HG03280 (cell line): Measurements from ENCODE around the gene OR4M1.
"Not testable (repeated sequence)": the region's sequence is repeated elsewhere in the genome, so short reads cannot be mapped to it uniquely, and the experiment has no call there.

Experiments used
- ATAC-seq: cut with Tn5 transposase; IDR thresholded peaks from one replicate; pipeline ENCODE4 v1.9.1; 2021; ENCODE audit warnings: mild to moderate bottlenecking, moderate library complexity; ENCODE audit not compliant: unreplicated experiment

OR4M1 gene, protein sequence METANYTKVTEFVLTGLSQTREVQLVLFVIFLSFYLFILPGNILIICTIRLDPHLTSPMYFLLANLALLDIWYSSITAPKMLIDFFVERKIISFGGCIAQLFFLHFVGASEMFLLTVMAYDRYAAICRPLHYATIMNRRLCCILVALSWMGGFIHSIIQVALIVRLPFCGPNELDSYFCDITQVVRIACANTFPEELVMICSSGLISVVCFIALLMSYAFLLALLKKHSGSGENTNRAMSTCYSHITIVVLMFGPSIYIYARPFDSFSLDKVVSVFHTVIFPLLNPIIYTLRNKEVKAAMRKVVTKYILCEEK

DNA sequence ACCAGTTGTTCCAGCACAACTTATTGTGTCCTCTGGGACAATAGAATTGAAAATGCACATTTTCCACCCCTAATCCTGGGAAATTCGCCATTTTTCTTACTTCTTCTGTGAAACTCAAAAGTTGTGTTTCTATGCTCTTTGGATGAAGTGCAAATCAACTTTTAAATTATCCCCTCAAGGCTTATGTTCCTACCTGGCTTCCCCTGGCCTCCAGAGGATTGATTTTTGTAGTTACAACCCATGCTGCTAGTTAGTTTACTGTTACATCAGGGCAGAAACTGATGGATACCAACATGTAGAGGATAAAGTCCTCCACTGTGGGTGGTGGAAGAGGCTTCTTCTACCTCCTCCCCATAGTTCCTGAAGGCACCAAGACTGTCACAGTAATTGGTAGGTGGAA lies at the start of gene OR4M1:
Gene OR4M1 (plus strand): TSS at position 301 of the 400 bp plus-strand sequence. CDS start 6,819 bp downstream, outside the sequence.
- not testable (repeated sequence) for ATAC-seq

DNA sequence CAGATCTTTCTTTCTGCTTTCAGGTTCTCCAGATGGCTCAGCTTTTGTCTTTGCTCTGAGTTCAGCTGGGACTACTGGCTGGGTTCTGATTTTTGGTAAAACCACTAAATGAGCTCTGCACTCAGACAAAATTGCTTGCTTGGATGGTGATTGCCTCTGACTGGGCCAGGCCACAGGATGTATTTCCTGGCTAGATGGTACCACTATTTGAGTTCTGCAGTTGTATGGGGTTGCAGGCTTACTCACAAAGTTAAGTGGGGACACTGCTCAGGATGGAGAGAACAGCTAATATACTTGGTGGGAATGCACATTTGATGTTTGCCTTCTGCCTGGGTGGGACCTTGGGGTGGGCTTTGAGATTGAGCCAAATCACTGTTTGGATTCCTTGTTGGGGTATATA lies 43.9 kb upstream of the OR4M1 start:
- no peak for ATAC-seq

DNA sequence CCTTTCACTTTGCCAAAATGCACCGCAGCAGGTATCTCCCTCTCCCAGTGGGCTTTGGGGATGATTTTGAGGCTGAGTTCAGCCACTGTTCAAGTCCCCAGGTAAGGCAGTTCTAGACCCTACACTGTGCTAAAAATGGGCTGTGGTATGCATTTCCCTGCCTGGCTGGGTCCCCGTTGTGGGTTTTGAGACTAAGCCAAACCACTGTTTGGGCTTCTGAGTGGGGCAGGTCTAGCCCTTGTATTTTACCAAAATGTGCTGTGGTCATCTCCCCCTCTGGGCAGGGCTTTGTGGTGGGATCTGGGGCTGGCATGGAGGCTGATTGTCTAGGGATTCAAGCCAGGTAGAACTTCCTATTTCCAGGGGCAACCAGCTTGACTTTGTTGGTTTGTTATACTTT lies 43.5 kb upstream of the OR4M1 start:
- ATAC-seq, result no peak

DNA sequence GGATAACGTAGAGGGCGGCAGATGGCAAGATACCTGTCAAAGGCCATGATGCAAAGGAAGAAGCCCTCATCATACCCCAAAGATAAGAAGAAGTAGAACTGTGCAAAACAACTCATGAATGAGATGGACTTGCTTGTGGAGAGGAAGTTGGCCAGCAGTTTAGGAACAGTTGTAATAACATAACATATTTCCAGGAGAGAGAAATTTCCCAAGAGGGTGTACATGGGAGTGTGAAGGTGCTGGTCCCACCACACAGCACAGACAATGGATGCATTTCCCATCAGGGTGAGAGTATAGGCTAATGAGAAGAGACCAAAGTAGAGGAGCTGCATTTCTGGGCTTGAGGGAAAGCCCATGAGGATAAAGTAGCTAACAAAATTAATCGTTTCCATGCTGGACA lies 39.4 kb upstream of the OR4M1 start:
- ATAC-seq, result not testable (repeated sequence)

DNA sequence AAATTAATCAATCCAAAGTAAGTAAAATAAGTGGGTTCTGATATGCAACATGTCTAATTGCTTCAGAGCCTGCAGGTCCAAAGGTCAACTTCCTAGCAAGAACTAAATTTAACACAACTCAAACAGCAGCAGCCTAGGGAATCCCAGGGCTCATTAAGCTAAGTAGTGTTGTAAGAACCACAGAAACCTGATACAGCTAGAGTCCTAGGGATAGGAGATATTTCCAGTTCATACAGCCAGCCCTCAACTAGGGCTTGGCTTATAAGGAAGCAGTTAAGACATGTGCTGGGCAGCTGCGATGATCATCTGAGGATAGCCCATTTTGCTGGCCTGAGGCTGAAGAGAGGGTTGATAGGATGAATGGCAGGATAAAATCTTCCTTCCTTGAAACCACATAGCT lies 30.0 kb upstream of the OR4M1 start, which contains the start of gene OR4Q3:
Gene OR4Q3 (plus strand): TSS at position 316 of the 400 bp plus-strand sequence.
- ATAC-seq, result no peak

DNA sequence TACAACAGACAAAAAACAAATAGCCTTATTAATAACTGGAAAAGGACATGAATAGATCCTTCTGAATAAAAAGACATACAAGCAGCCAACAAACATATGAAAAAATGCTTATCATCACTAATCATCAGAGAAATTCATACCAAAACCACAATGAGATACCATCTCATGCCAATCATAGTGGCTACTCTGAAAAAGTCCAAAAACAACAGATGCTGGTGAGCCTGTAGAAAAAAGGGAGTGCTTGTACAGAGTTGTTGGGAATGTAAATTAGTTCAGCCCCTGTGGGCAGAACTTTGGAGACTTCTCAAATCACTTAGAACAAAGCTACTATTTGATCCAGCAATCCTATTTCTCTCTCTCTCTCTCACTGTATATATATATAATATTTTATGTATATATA lies 21.0 kb upstream of the OR4M1 start:
- ATAC-seq, result not testable (repeated sequence)

DNA sequence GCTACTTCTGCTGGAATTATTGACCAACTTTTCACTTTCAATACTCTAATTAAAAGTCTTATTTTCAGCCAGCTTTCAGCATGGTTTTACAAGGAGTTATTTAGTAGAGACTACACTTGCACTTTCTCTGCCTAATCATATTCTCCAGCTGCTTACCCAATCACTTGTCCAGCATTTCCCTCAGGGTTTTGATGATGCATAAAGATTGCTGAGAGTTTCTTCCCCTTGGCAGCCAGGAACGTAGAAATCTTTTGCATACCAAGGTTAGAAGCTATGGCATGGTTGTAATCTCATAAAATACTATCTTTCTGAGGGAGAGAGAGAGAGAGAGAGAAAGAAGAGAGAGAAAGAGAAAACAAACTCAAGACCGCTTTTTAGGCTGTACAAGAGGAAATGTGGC lies 19.1 kb upstream of the OR4M1 start:
- ATAC-seq, result no peak

DNA sequence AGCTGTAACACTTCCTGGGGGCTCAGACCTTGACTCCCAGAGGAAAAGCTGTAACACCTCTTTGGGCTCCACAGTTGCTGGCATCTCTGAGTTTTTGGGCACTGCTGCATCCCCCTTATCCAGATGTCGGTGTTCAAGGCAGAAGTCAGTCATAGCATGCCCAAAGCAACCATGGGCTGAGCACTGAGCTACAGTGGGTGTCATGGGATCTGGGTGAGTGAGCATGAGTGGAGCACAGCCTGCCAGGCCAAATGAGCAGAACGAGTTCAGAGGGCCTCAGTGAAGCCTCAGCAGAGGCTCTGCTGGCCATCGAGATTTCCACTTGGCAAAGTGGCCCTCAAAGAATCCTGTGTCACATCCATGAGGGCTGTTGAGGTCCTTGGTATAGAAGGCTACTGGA lies 1.8 kb upstream of the OR4M1 start:
- not testable (repeated sequence) for ATAC-seq

DNA sequence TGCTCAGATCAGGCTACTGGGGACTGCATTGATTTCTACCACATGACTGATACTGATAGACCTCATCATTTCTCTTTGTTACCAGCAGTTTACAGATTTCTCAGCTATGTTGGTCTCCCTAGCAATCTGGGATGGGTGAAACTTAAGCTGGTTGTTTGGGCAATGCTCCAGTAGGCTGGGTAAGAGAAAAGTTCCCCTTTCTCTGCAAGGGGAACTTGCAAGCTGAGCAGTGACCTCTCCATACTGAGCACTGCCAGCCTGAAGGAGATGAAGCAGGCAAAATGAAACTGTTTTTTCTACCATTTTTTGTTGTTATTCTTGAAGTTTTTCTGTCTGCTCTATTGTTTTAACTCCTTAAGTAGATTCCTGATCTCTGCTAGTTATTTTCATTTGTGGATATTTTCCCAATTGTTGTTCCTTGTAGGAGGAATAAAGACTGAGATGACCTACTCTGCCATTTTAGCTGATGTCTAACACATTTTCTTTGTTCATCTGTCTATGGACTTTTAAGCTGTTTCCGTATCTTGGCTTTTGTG lies 1.3 kb upstream of the OR4M1 start:
- no peak for ATAC-seq

DNA sequence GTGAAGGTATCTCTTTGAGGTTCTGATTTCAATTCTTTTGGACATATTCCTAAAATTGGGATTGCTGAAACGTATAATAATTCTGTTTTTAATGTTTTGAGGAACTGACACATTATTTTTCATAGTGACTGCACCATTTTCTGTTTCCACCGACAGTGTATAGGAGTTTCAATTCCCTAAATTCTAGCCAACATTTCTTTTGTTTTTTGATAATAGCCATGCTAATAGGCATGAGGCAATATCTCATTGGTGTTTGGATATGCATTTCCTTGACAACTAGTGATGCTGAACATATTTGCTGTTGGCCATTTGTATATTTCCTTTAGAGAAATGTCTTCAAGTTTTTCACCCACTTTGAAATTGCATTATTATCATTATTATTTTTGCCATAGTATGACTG lies 850 bp upstream of the OR4M1 start:
- ATAC-seq, result not testable (repeated sequence)

DNA sequence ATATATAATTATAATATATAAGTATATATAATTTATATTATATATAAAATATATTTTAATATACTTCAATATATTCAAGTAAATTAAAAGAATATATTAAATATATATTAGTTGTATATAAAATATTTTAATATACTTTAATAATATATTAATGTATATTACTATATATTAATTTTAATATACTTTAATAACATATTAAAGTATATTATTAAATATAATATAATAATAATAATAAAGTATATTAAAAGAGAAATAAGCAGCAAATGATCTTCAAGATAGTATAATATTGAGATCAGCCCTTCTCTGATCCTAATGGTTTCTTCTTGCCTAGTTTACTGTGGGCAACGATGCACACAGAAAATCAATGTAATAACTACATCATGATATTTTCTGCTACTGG lies 2.3 kb downstream of the OR4M1 start:
- no peak for ATAC-seq

DNA sequence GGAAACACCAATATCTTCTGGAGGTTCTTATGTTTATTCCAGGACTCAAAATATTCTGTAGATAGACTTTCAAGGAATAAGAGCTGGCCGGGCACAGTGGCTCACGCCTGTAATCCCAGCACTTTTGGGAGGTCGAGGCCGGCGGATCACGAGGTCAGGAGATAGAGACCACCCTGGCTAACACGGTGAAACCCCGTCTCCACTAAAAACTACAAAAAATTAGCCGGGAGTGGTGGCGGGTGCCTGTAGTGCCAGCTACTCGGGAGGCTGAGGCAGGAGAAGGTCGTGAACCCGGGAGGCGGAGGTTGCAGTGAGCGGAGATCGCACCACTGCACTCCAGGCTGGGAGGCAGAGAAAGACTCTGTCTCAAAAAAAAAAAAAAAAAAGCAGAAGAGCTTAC lies 12.5 kb downstream of the OR4M1 start:
- not testable (repeated sequence) for ATAC-seq

DNA sequence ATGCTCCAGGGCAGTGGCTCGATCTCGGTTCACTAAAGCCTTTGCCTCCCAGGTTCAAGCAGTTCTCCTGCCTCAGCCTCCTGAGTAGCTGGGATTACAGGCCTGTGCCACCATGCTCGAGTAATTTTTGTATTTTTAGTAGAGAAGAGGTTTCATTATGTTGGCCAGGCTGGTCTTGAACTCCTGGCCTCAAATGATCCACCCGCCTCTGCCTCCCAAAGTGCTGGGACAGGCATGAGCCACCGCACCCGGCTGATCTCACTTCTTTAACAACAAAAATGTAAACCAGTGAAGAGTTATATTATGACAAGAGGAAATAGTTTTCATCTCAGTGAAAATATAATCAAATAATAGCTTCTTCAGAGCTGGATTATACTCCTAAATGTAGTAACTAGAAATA lies 14.0 kb downstream of the OR4M1 start:
- ATAC-seq, result not testable (repeated sequence)

DNA sequence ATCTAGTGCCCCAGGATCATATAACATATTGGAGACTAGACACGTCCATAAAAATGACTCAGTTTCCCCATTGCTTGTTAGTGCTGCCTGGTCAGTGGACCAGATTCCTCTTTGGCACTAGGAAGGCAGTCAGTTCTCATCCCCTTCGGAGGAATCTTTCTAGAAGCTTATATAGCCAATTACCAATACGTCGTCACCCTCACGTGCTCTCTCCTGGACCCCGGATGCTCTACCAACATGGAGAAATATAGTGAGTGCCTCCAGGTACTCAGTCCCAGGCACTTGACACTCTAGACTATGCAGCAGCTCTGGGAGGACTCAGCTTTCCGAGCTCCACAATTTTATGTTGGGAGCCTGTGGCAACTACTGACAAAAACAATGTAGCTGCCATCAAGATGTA lies 14.8 kb downstream of the OR4M1 start:
- ATAC-seq, result not testable (repeated sequence)

DNA sequence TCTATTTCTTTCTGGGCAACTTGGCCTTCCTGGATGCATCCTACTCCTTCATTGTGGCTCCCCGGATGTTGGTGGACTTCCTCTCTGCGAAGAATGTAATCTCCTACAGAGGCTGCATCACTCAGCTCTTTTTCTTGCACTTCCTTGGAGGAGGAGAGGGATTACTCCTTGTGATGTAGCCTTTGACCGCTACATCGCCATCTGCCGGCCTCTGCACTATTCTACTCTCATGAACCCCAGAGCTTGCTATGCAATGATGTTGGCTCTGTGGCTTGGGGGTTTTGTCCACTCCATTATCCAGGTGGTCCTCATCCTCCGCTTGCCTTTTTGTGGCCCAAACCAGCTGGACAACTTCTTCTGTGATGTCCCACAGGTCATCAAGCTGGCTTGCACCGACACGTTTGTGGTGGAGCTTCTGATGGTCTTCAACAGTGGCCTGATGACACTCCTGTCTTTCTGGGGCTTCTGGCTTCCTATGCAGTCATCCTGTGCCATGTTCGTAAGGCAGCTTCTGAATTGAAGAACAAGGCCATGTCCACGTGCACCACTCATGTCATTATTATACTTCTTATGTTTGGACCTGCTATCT lies 23.3 kb downstream of the OR4M1 start:
- ATAC-seq, result not testable (repeated sequence)

DNA sequence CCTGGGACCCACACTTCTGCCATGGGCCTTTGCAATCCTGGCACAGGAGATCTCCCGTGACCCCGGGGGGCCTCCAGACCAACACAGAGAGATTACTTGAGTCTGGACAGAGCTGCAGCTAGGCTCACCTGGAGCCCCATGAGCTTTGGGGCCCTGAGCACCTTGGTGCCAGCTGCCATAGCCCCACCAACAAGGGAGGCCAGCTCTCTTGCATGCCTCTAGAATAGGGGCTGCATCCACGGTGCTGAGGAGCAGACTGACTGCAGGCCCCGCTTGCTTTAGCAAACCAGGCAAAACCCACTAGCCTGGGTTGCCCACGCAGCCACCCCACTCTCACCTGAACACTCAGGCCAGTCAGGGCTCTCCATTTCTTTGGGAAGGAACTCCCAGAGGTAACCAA lies 26.6 kb downstream of the OR4M1 start:
- no peak for ATAC-seq

DNA sequence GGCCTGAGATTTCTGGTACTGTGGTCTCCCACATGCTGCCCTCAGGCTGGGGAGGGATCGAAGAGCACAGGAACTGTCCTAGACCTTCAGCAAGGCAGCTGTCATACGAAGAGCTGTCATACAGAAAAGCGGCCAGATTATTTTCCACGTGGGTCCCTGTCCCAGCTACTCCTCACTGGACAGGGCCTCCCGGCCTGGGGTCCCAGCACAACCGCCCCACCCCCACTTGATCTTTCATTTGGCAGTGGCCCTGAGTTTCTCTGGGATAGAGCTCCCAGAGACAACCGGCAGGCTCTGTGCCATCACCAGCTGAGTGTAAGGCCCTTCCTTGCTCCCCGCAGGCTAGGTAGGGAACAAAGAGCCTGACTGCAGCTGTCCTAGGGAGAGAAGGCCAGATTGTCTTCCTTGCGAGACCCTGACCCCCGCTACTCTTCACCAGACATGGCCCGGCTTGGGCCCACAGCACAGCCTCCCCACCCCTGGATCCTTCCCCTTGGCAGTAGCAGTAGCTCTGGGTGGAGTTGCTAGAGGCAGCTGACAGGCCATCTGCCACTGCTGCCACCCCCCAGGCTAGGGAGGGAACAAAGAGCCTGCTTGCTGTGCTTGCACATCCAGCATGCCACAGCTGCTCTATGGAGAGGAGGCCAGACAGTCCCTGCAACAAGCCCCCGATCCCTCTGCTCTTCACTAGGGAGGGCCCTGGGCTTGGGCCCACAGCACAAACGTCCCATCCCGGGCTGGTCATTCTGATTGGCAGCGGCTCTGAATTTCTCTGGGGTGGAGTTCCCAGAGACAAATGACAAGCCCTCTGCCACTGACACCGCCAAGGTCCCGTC lies 27.2 kb downstream of the OR4M1 start:
- no peak for ATAC-seq

DNA sequence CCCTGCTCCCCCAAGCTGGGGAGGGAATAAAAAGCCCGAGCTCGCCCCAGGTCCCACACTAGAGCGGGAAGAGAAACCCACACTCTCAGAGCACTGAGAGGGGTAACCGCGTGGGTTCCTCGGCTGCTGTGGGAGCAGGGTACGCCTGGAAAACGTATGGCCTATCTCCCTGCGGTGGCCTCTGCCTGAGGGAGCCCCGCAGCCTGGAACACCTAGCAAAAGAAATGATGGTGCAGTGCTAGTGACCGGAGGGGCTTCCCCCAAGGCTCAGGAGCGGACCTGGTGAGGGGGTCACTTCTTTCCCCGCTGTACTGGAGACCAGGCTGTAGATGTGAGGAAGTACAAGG lies 27.8 kb downstream of the OR4M1 start:
- ATAC-seq, result no peak

DNA sequence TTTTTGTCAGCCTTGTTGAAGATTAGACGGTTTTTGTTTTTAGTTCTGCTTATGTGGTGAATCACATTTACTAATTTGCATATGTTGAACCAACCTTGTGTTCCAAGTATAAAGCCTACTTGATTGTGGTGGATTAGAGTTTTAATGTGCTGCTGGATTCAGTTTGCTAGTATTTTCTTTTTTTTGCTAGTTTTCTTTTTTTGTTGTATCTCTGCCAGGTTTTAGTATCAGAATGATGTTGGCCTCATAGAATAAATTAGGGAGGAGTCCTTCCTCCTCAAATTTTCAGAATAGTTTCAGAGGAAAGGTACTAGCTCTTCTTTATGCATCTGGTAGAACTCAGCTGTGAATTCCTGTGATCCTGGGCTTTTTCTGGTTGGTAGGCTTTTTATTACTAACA lies 30.2 kb downstream of the OR4M1 start, which contains the start of gene OR4N2:
Gene OR4N2 (plus strand): TSS at position 301 of the 400 bp plus-strand sequence. CDS start 23,679 bp downstream, outside the sequence.
- not testable (repeated sequence) for ATAC-seq

DNA sequence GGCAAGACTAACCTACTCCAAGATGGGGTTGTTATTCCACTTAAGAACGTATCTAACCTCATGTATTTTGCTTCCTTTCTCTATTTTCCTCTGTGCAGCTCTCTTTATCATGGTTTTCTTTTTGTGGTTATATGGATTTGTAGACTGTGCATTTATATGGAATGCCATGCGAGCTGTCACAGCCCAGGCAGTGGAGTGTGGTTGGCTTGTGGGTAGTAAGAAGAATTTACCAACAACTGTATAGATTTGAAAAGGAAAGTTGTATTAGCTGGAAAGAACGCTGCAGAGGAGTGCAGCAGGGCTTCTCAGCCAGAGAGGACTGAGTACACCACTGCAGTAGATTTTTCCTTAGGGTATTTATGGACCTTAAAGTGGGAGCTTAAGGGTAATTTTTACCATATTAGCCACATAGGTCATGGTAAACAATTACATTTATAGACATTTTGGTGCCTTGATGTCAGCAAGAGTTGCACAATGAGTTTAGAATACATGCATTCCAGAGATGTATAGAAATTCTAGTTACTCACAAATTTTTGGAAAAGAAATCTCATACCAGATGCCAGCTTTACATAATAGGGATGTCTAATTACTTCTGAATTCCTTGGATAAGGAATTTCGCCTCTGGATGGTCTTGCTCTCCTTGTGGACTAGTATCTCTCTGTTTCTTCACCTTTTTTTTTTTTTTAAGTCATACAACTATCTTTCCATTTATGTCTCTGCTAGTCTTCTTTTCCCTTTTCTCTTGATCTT lies 40.0 kb downstream of the OR4M1 start:
- ATAC-seq, result not testable (repeated sequence)

DNA sequence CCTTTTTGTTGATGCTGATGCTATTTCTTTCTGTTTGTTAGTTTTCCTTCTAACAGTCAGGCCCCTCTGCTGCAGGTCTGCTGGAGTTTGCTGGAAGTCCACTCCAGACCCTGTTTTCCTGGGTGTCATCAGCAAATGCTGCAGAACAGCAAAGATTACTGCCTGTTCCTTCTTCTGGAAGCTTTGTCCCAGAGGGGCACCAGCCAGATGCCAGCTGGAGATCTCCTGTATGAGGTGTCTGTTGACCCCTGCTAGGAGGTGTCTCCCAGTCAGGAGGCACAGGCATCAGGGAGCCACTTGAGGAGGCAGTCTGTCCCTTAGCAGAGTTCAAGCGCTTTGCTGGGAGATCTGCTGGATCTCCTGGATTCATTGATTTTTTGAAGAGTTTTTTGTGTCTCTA lies 46.6 kb downstream of the OR4M1 start:
- not testable (repeated sequence) for ATAC-seq
